Esophagus squamous epithelium (tissue), 4 donors: ENCODE measurements around the gene NMB. TPM values are rescaled to one million over a fixed set of nuclear protein-coding genes. Genes with fewer than 3 reads are reported as not detected.

Experiments
- total RNA-seq, 4 donors: library from RNA; depleted of rRNA; stranded (reverse); fragments of >200 nt; gene quantifications; one replicate each; pipeline ENCODE4 v1.1.0, GENCODE V29; 2016

NMB gene
- total RNA-seq, 4 donors from 2014 or later = 2.3 to 20.6 (median 11.0) TPM

Other genes with a start within 250 kb of the NMB start
- gene ZSCAN2, start 57.2 kb downstream of the NMB start, total RNA-seq = 1 to 10 TPM in 2 of 4 donors, under 1 TPM in 2; 0.45 to 9.5 (median 2.6) TPM
- gene WDR73, start 3.9 kb downstream of the NMB start, total RNA-seq = 10 to 100 TPM; 14.1 to 27.5 (median 16.5) TPM
- gene SEC11A, start 57.9 kb upstream of the NMB start, total RNA-seq = 100 to 1,000 TPM in 1 of 4 donors, 10 to 100 TPM in 3; 54.1 to 103 (median 72.8) TPM
- gene ZNF592, start 90.4 kb upstream of the NMB start, total RNA-seq = 10 to 100 TPM in 3 of 4 donors, 1 to 10 TPM in 1; 8.0 to 12.2 (median 10.3) TPM
- 1 to 10 TPM; 1.8 to 4.2 (median 2.7) TPM for gene ALPK3, start 159.2 kb upstream of the NMB start, total RNA-seq
- not detected for gene SLC28A1, start 226.5 kb upstream of the NMB start, total RNA-seq